Common myeloid progenitor, CD34-positive (primary cell): ENCODE results near the gene ARHGAP27.
"Not testable (repeated sequence)": the region's sequence is repeated elsewhere in the genome, so short reads cannot be mapped to it uniquely, and the experiment has no call there.

Source experiments
- CTCF ChIA-PET: fragments of 350-600 bp; sonication (Branson Sonifier 250); formaldehyde crosslinking; loops from one replicate; lab custom pipeline; 2021; ENCODE audit warnings: antibody characterized with exemption; lab: Charles Lee
- POLR2A ChIA-PET: fragments of 350-600 bp; sonication (Branson Sonifier 250); formaldehyde crosslinking; loops from one replicate; lab custom pipeline; 2021; ENCODE audit warnings: antibody characterized with exemption; lab: Charles Lee
- DNase-seq, 3 donors: peaks; one replicate each; pipeline versions ENCODE4 v3.0.0 to v3.0.0-alpha.2; 2013
- H3K27ac ChIP-seq, 2 experiments: 1 replicate in 1 of 2; 2 replicates in 1 of 2; pipeline ENCODE4 v1.7.0; 2013; ENCODE audit warnings: inconsistent platforms in 2 of 2, low read length in 2 of 2, mild to moderate bottlenecking in 2 of 2, low read depth in 1 of 2, moderate library complexity in 1 of 2; ENCODE audit not compliant: severe bottlenecking in 2 of 2, insufficient read depth in 1 of 2, poor library complexity in 1 of 2
- H3K27me3 ChIP-seq, 5 experiments: replicated peaks in 2 of 5; 1 replicate in 3 of 5; 2 replicates in 2 of 5; pipeline versions ENCODE4 v1.6.1 to v1.7.0; 2013; ENCODE audit warnings: low read length in 4 of 5, mild to moderate bottlenecking in 2 of 5, moderate library complexity in 2 of 5, inconsistent platforms in 1 of 5; ENCODE audit not compliant: insufficient read depth in 5 of 5, control insufficient read depth in 4 of 5
- H3K36me3 ChIP-seq, 4 experiments: 1 replicate in 2 of 4; 2 replicates in 2 of 4; pipeline versions ENCODE4 v1.6.1 to v1.7.0; 2013; ENCODE audit warnings: low read length in 3 of 4, control low read depth in 1 of 4, mild to moderate bottlenecking in 1 of 4; ENCODE audit not compliant: control insufficient read depth in 4 of 4, insufficient read depth in 4 of 4
- H3K4me1 ChIP-seq, 4 experiments: 1 replicate in 3 of 4; 2 replicates in 1 of 4; pipeline versions ENCODE4 v1.6.1 to v1.7.1; 2013; ENCODE audit warnings: low read length in 3 of 4, mild to moderate bottlenecking in 3 of 4, control low read depth in 1 of 4, inconsistent platforms in 1 of 4, moderate library complexity in 1 of 4; ENCODE audit not compliant: control insufficient read depth in 4 of 4, insufficient read depth in 4 of 4; ENCODE audit errors: control extremely low read depth in 1 of 4
- H3K4me3 ChIP-seq, 7 experiments: 1 replicate in 4 of 7; 2 replicates in 3 of 7; pipeline versions ENCODE4 v1.5.1 to v1.7.0; 2013; ENCODE audit warnings: mild to moderate bottlenecking in 7 of 7, low read length in 6 of 7, moderate library complexity in 6 of 7, inconsistent platforms in 2 of 7, low read depth in 2 of 7, control low read depth in 1 of 7; ENCODE audit not compliant: insufficient read depth in 4 of 7, control insufficient read depth in 1 of 7; ENCODE audit errors: extremely low read depth in 1 of 7
- H3K9me3 ChIP-seq, 5 experiments: 1 replicate in 4 of 5; 2 replicates in 1 of 5; pipeline versions ENCODE4 v1.6.1 to v1.7.1; 2013; ENCODE audit warnings: low read length in 4 of 5, mild to moderate bottlenecking in 2 of 5, inconsistent platforms in 1 of 5, low read depth in 1 of 5, moderate library complexity in 1 of 5; ENCODE audit not compliant: control insufficient read depth in 4 of 5, insufficient read depth in 2 of 5; ENCODE audit errors: control extremely low read depth in 1 of 5
- WGBS: methylation state at CpG from one replicate; pipeline ENCODE4 v1.1.5; 2013; ENCODE audit not compliant: insufficient coverage; 5-methylcytosine and 5-hydroxymethylcytosine counted together

ARHGAP27 gene

DNA sequence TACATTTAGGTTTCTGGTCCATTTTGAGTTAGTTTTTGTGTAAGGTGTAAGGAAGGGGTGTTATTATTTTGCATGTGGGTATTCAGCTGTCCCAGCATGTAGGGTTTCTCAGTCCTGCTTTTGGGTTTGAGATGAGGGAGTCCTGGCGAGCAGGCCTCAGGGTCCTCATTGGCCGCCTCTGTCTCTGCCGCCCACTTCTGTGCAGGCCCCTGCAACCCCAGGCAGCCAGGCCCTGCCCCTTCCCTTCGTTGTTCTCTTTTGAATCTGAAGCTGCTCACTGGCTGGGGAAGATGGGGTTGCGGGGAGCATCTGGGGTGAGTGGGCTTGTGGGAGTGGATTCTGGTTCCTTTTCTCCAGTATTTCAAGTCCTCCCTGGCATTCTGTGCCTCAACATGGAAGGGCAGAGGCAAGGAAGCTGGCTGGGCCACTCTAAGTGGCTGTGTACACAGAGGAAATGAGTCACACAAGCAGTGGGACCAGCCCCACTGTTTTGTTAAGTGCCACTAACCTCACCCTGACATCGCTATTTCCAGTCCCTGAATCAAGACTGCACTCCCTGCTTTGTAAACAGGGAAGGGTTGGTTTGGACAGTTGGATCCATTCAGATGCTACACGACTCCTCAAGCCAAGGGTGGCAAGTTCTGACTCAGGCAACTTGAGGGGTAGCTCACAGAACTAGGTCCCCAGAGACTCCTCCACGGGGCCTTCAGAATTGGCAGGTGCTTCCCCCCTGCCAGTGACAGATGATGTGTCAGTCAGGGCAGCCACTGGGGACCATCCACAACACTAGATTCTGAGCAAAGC, 29.1 kb upstream of the ARHGAP27 start:
- H3K27me3 ChIP-seq, H3K27ac ChIP-seq, H3K4me1 ChIP-seq, H3K36me3 ChIP-seq, H3K9me3 ChIP-seq, POLR2A ChIA-PET: not testable (repeated sequence)
- H3K4me3 ChIP-seq: peak overlapping the region in 1 of 7 experiments; percentile 16
- WGBS: no CpG with 5 or more reads among the region's 8 CpGs
- DNase-seq: peak; percentile 34 to 84 (median 69)
- CTCF ChIA-PET: interaction anchor here (1.2 kb wide), 1 partner anchor 10 kb away, joined by 3 read pairs; no protein-coding TSS in a partner anchor

DNA sequence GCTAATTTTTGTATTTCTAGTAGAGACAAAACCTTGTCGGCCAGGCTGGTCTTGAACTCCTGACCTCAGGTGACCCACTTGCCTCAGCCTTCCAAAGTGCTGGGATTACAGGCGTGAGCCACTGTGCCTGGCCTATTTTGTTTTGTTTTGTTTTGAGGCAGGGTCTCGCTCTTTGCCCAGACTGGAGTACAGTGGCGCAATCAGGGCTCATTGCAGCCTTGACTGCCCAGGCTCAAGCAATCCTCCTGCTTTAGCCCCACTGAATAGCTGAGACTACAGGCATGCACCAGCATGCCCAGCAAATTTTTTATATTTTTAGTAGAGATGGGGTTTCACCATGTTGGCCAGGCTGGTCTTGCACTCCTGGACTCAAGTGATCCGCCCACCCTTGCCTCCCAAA, 27.8 kb upstream of the ARHGAP27 start:
- 100% methylated on average over 1 of the region's 5 CpGs for WGBS
- H3K36me3 ChIP-seq, POLR2A ChIA-PET: not testable (repeated sequence)

DNA sequence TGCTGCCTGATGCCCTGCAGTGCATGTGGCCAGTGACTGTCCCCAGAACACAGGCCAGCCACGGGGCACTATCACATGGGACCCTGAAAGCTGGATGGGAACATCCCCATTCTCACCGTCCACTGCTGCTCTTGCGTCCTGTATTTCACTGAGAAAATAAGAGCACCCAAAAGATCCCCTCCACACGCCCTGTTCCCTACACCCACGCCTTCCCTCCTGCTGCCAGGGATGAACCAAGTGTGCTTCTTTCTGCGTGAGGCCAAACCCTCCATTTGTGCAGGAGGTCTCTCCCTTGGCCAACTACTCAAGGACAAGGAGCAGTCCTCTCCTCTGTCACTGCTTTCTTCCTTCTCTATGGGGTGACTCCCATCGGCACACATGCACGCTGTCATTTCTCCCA, 21.7 kb upstream of the ARHGAP27 start:
- H3K4me1 ChIP-seq, H3K27me3 ChIP-seq, H3K27ac ChIP-seq, CTCF ChIA-PET, POLR2A ChIA-PET, DNase-seq, H3K9me3 ChIP-seq, H3K4me3 ChIP-seq: not testable (repeated sequence)
- H3K36me3 ChIP-seq: peaks cover 0 to 22% (median 5%) of the 10 kb centered on the region in 4 experiments
- WGBS: 100% methylated on average over 3 of the region's 8 CpGs

More for the DNA sequence above, 27.8 kb upstream of the ARHGAP27 start:
- H3K27ac ChIP-seq, H3K4me3 ChIP-seq, H3K27me3 ChIP-seq, CTCF ChIA-PET, H3K4me1 ChIP-seq, DNase-seq, H3K9me3 ChIP-seq: not testable (repeated sequence)

DNA sequence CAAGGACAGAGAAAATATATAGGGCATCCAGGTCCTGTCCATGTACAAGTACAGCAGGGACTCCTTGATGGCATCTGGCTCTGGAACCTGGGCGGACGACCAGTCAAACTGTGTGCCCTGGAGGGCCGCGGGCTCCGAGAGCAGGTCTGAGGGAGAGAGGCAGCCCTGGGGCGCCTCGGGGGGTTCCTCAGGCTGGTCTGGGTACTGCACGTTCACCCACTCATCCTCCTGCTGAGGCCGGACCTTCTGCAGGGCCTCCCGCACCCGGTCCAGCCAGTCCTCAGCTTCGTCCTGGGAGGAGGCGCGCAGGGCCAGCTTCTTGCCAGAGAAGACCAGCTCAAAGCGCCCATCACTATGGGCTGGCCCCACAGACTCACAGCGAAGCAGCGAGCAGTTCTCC, 21.1 kb upstream of the ARHGAP27 start:
- H3K36me3 ChIP-seq: peaks cover 0 to 20% (median 4%) of the 10 kb centered on the region in 4 experiments
- H3K4me3 ChIP-seq, H3K9me3 ChIP-seq, DNase-seq, POLR2A ChIA-PET, CTCF ChIA-PET, H3K4me1 ChIP-seq, H3K27ac ChIP-seq, H3K27me3 ChIP-seq: not testable (repeated sequence)
- WGBS: 100% methylated on average over 2 of the region's 17 CpGs

DNA sequence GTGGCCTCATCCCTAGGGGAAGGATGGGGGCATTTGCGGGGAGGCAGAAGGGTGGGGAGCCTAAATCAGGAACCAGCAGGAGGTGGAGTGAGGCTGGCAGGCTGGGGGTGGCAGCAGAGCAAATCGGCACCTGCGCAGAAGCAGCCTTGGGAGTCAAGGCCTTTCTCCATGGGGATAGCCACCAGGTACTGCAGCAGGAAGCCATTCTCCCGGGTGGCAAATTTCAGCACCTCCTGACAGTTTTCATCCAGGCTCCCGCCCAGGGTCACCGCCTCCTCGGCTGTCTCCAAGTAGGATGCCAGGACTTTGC, 20.5 kb upstream of the ARHGAP27 start:
- H3K27ac ChIP-seq, POLR2A ChIA-PET, DNase-seq, H3K4me3 ChIP-seq, H3K27me3 ChIP-seq, H3K9me3 ChIP-seq, CTCF ChIA-PET, H3K4me1 ChIP-seq: not testable (repeated sequence)
- H3K36me3 ChIP-seq: peaks cover 0 to 20% (median 4%) of the 10 kb centered on the region in 4 experiments
- WGBS: no CpG with 5 or more reads among the region's 7 CpGs

DNA sequence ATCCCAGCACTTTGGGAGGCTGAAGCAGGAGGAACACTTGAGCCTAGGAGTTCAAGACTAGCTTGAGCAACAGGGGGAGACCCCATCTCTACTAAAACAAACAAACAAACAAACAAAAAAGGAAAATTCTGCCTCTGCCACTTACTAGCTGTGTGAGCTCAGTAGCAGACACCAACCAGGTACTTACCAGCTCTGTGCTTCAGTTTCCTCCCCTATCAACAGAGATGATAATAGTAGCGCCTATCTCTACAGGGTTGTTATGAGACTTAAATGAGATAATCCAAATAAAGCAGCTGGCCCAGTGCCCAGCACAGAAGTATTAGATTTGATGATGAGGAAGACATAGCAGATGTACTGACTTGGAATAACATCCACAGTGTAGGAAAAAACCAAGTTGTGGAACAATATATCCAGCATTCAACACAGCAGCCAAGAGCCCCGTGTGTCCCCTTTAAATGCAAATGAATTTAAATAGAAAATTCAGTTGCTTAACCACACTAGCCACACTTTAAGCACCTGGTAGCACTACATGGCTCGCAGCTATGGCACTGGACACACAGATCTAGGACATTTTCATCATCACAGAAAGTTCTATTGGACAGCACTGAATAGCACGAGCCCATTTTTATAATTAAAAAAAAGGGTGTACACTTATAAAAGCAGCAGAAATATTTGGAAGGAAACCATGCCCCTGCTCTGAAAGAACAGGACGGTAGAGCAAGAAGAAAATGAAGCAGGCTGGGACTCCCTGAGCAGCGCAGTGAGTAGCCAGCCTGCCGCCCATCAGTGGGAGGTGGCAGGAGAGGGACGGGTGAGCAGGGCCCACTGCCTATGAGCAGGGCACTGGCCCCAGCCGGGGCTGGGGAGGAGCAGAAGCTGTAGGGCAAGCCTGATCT, 19.9 kb upstream of the ARHGAP27 start:
- DNase-seq, H3K27me3 ChIP-seq, POLR2A ChIA-PET, H3K4me3 ChIP-seq, CTCF ChIA-PET, H3K4me1 ChIP-seq, H3K27ac ChIP-seq, H3K9me3 ChIP-seq: not testable (repeated sequence)
- H3K36me3 ChIP-seq: peaks cover 0 to 20% (median 6%) of the 10 kb centered on the region in 4 experiments
- 100% methylated on average over 1 of the region's 9 CpGs for WGBS

DNA sequence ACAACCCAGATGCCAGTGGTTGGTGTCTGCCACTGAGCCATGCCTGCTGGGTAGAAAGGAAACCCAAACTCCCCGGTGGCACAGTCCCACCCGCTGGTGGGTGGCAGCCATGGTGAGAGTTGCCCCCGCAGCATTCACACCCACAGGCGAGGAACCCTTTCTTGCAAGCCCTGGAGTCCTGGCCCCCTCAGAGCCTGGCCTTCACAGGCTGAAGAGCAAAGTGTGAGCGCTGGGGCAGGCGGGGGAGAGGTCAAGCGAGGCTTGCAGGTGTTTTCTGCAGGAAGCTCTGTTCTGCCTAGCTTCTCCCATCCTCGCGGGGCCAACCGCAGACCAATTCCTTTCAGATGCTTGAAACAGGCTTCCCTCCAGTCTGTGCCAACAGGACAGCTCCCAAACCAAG, 19.0 kb upstream of the ARHGAP27 start:
- CTCF ChIA-PET, H3K27me3 ChIP-seq, H3K9me3 ChIP-seq, POLR2A ChIA-PET, H3K4me3 ChIP-seq, H3K27ac ChIP-seq: not testable (repeated sequence)
- DNase-seq: peak in 1 of 3 donors; percentile 15
- WGBS: no CpG with 5 or more reads among the region's 10 CpGs
- Histone ChIP-seq H3K4me1 (peaks cover 0 to 12% (median 8%) of the 10 kb centered on the region in 4 experiments), H3K36me3 (peaks cover 0 to 19% (median 6%) of the 10 kb centered on the region in 4 experiments)
